ENCODE results near the gene FCN2. TPM values are rescaled to one million over a fixed set of nuclear protein-coding genes. Genes with fewer than 3 reads are reported as not detected.

The FCN2 gene
- total RNA-seq, 1 donor from 2014 or later, result 1.2 TPM

DNA sequence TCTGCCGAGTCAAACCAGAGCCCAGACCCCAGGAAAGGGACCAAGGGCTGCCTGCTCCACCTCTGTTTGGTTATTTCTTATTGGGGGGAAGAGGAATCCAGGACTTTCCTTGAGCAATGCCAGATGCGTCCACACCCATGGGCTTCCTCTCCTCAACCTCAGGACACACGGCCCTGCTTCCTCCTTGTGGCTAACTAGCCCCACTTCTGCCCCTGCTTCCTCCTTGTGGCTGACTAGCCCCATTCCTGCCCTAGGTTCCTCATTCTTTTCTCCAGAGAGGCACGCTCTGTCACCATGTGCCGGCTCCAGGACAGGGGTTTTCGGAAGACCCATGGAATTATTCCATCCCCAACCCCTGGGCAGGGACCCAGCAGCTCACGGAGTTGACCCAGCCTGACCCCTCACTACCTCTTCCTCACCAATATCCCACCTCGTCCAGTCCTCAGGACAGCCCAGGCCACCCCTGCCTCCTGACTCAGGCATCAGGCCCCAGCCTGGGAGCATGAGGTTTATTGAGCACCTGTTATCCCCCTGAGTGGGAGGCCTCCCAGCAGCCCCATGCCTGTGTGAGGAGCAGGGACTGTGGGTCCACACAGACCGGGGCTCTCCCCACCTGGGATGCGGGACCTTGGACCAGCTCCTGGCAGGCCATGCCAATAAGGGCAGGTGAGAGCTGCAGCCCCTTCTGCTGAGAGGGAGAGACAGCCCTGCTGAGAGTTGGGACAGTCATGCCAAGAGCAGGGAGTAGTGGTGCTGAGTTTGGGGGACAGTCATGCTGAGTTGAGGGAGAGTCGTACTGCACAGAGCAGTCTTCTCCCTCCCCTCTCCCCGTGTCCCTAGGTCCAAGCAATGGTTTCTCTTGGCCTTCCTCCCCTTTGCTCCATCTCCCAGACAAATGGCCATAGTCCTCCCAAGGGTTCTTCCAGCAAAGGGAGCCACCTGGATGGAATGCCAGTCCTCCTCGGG is 48.9 kb downstream of the FCN2 start:
- no peak for DNase-seq (ENCODE audit: low spot score)

- DNase-seq (ENCODE audit: low spot score), result no peak
Measured at GRCh38 chr9:134930398-134930797, 49.8 kb downstream of the FCN2 start.

GRCh38 chr9:134932171-134932570 is 51.6 kb downstream of the FCN2 start:
- DNase-seq (ENCODE audit: low spot score), result no peak

DNA sequence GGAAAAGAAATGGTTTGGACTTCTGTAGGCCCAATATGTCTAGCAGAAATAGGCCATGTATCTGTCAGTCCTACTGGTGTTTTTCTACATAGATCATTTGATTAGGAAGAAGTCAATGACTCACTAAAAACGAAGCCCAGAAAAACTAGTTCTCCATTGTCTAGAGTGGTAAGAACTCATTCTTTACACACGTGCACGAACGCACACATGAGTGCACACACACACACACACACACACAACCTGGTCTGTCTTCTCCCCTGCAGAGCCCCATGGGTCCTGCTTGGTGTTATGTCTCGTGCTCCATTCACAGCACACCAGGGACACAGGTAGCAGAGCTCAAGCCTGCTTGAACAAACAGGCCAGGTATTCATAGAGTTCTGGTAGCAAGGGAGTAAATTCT is 52.0 kb downstream of the FCN2 start:
- DNase-seq (ENCODE audit: low spot score), result no peak

- DNase-seq (ENCODE audit: low spot score), result no peak
Measured at GRCh38 chr9:134933076-134933659, 52.6 kb downstream of the FCN2 start.

GRCh38 chr9:134935056-134935640 is 54.5 kb downstream of the FCN2 start:
- no peak for DNase-seq (ENCODE audit: low spot score)

DNA sequence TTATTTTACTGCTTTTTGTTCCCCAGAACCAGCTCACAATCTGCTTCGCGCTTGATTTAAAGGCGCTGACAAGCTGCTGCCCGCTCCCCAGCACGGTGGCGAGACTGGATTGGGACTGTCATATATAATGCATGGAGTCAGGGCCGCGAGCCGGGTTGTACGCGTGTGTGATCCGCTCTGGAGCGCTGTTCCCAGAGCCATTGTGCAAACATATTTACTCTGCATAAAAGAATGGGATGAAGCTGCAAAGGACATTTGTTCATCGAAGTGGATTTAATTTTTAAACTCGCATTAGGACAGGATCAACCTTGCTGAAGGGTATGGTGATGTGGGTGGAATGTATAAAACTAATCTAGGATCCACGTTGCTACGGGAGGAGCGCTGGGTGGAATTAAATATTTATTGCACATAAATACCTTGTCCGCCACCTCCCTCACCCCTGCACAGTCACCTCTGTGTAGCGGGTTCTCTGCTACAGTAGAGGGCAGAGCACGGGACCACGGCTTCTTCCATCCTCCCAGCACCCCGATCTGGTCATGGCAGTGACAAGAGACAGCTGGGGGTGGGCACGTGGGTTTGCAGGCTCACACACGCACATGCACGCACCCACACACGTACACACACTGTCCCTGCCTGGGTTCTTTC is 55.2 kb downstream of the FCN2 start:
- DNase-seq (ENCODE audit: low spot score), result no peak

DNA sequence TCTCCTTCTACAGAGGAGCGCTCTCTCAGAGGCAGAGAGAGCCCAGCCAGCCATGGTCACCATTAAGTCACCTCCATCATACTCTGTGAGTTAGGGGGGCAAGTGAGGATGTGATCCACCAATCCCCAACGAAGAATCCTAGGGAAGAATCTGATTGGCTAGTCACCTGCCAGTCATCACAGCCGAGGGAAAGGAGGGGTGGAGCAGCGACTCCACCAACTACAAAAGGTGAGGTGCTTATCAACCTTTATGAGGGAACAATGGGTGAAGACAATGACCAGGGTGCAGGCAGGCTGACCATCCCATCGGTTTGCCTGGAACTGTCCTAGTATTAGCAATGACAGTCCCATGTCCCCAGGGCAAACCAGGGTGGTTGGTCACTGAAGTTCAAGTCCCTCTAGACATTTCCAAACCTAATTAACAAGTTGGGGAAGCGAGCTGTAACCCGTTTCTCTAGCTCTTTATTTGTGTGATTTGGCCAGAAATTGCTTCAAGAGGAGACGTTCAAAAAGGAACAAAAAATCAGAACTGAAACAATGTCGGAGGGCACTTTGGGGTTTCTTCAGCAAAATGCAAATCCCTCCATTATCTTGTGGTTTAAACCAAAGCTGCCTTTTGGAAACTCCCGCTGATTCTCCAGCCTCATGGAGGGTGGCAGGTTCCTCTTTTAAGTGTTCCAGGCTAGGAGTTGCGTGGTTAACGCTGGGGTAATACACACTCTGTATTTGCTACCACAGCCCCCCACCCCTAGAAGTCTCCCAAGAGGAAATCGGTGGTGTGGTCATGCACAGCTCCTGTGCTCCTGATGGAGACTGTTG is 55.9 kb downstream of the FCN2 start:
- DNase-seq (ENCODE audit: low spot score), result no peak

Small RNAs within 50 kb of the gene (microRNA-seq; reads per million reads assigned to microRNA genes)
- not detected for gene MIR3689A (ENCODE audit: borderline number of aligned reads)
- not detected for gene MIR3689B (ENCODE audit: borderline number of aligned reads)
- not detected for gene MIR3689C (ENCODE audit: borderline number of aligned reads)
- gene MIR3689D1 (ENCODE audit: borderline number of aligned reads), result not detected
- not detected for gene MIR3689D2 (ENCODE audit: borderline number of aligned reads)
- not detected for gene MIR3689E (ENCODE audit: borderline number of aligned reads)
- not detected for gene MIR3689F (ENCODE audit: borderline number of aligned reads)

Other genes starting within 250 kb of the FCN2 start
- 84.7 TPM for gene COL5A1, start 239.0 kb upstream of the FCN2 start, total RNA-seq
- 27.9 TPM for gene FCN1, start 37.1 kb downstream of the FCN2 start, total RNA-seq
- 22.6 TPM for gene OLFM1, start 206.9 kb downstream of the FCN2 start, total RNA-seq

All from mesenteric fat pad (tissue), 1 donor.